ENCODE data around the gene CCDC148. TPM values are rescaled to one million over a fixed set of nuclear protein-coding genes. Genes with fewer than 3 reads are reported as not detected.

CCDC148 gene
- total RNA-seq (2014; rRNA removed; shearing (Covaris generic); ENCODE audit: low replicate concordance) = not detected in 2 replicates

DNA sequence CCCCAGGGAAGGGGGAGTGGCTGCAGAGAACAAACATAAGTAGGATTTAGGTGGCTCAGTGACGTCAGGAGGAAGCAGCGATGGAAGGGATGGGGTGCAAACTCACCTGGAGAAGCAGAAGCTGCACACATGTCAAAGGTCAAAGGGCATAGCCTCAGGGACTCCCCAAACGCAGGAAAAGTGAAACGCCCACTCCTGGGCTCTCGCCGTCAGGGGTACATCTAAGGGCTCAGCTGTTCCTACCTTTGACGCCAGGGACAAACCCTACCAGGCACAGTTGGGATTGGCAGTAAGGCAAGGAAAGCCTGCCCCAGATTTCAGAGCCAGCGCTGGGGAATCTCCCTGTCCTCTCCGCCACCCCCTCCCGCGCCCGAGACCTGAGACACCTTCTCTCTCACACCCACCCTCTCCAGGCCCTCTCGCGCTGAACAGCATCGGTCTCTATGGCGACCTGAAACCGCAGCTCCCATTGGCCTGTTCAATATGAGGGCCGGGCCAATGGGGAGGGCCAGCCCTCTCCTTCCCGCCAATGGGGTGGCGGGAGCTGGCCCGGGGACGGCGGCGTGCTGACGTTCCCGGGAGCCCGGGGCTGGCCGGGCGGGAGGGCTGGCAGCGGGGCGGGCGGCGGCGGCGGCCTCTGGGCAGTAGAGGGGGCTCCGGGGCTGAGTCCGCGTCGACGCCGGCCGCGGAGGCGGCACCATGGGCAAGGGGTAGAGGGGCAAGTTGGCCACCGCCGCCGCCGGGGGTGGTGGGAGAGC lies at the start of gene CCDC148, which contains the start of gene PKP4:
Gene CCDC148, minus strand, starts transcription at position 445 of the 758 bp plus-strand sequence. Its CDS starts 314 bp downstream, at position 131.
Gene PKP4, plus strand, starts transcription at position 644 of the 758 bp plus-strand sequence. CDS start 76,233 bp downstream, outside the sequence.
- Histone ChIP-seq H3K9me2 (replicated peaks; ENCODE audit: insufficient read depth, low read length) (no peaks in the 10 kb centered on the region), H2AFZ (ENCODE audit: low read length) (no peak within 1 kb of the TSS), H3K9ac (ENCODE audit: low read length) (no peak within 1 kb of the TSS), H3K4me1 (ENCODE audit: low read length) (no peaks in the 10 kb centered on the region), H3K27ac (ENCODE audit: low read length) (no peak within 1 kb of the TSS), H3K36me3 (ENCODE audit: insufficient read depth, low read length) (no peaks in the 10 kb centered on the region), H3K4me3 (ENCODE audit: low read length) (no peak within 1 kb of the TSS), H4K20me1 (ENCODE audit: insufficient read depth, low read depth, low read length) (no peaks in the 10 kb centered on the region), H3K79me2 (ENCODE audit: low read length) (no peaks in the 10 kb centered on the region), H3K4me2 (ENCODE audit: low read depth, low read length, poor library complexity, severe bottlenecking) (no peak within 1 kb of the TSS), H3K9me3 (ENCODE audit: low read length) (no peaks in the 10 kb centered on the region; the same call in 1 of the 2 replicates), H3K27me3 (ENCODE audit: low read length) (no peaks in the 10 kb centered on the region)
- DNase-seq = no peak

- Histone ChIP-seq H3K9ac (ENCODE audit: low read length) (no peak overlapping the region), H3K27me3 (ENCODE audit: low read length) (no peaks in the 10 kb centered on the region), H3K79me2 (ENCODE audit: low read length) (no peaks in the 10 kb centered on the region)
These were observed 48.9 kb upstream of the CCDC148 start for GRCh38 chr2:158505448-158505934.

GRCh38 chr2:158504088-158504487 lies 47.5 kb upstream of the CCDC148 start:
- Histone ChIP-seq H2AFZ (ENCODE audit: low read length) (no peak overlapping the region), H3K4me2 (ENCODE audit: low read depth, low read length, poor library complexity, severe bottlenecking) (no peak overlapping the region), H3K9me2 (replicated peaks; ENCODE audit: insufficient read depth, low read length) (no peaks in the 10 kb centered on the region), H3K36me3 (ENCODE audit: insufficient read depth, low read length) (no peaks in the 10 kb centered on the region), H3K27ac (ENCODE audit: low read length) (no peak overlapping the region), H3K9ac (ENCODE audit: low read length) (no peak overlapping the region), H4K20me1 (ENCODE audit: insufficient read depth, low read depth, low read length) (no peaks in the 10 kb centered on the region), H3K79me2 (ENCODE audit: low read length) (no peaks in the 10 kb centered on the region), H3K27me3 (ENCODE audit: low read length) (no peaks in the 10 kb centered on the region), H3K9me3 (ENCODE audit: low read length) (no peaks in the 10 kb centered on the region), H3K4me1 (ENCODE audit: low read length) (no peaks in the 10 kb centered on the region), H3K4me3 (ENCODE audit: low read length) (no peak overlapping the region)
- DNase-seq = no peak

More at GRCh38 chr2:158505448-158505934, 48.9 kb upstream of the CCDC148 start:
- Histone ChIP-seq H3K9me3 (ENCODE audit: low read length) (no peaks in the 10 kb centered on the region), H2AFZ (ENCODE audit: low read length) (no peak overlapping the region), H3K4me1 (ENCODE audit: low read length) (no peaks in the 10 kb centered on the region), H3K36me3 (ENCODE audit: insufficient read depth, low read length) (no peaks in the 10 kb centered on the region), H3K27ac (ENCODE audit: low read length) (no peak overlapping the region), H3K9me2 (replicated peaks; ENCODE audit: insufficient read depth, low read length) (no peaks in the 10 kb centered on the region), H3K4me2 (ENCODE audit: low read depth, low read length, poor library complexity, severe bottlenecking) (no peak overlapping the region), H3K4me3 (ENCODE audit: low read length) (no peak overlapping the region), H4K20me1 (ENCODE audit: insufficient read depth, low read depth, low read length) (no peaks in the 10 kb centered on the region)
- no peak for DNase-seq

GRCh38 chr2:158502974-158503373 lies 46.4 kb upstream of the CCDC148 start:
- H3K79me2 ChIP-seq (ENCODE audit: low read length) = no peaks in the 10 kb centered on the region
- H3K27me3 ChIP-seq (ENCODE audit: low read length) = no peaks in the 10 kb centered on the region
- H3K9me3 ChIP-seq (ENCODE audit: low read length) = no peaks in the 10 kb centered on the region
- H3K27ac ChIP-seq (ENCODE audit: low read length) = no peak overlapping the region
- H3K4me1 ChIP-seq (ENCODE audit: low read length) = no peaks in the 10 kb centered on the region
- no peaks in the 10 kb centered on the region for H3K36me3 ChIP-seq (ENCODE audit: insufficient read depth, low read length)
- H3K9ac ChIP-seq (ENCODE audit: low read length) = no peak overlapping the region
- no peak overlapping the region for H2AFZ ChIP-seq (ENCODE audit: low read length)
- DNase-seq = no peak
- H3K9me2 ChIP-seq (replicated peaks; ENCODE audit: insufficient read depth, low read length) = no peaks in the 10 kb centered on the region
- H4K20me1 ChIP-seq (ENCODE audit: insufficient read depth, low read depth, low read length) = no peaks in the 10 kb centered on the region
- H3K4me3 ChIP-seq (ENCODE audit: low read length) = no peak overlapping the region
- H3K4me2 ChIP-seq (ENCODE audit: low read depth, low read length, poor library complexity, severe bottlenecking) = no peak overlapping the region

GRCh38 chr2:158501301-158501700 lies 44.7 kb upstream of the CCDC148 start:
- H3K27me3 ChIP-seq (ENCODE audit: low read length) = no peaks in the 10 kb centered on the region
- H3K36me3 ChIP-seq (ENCODE audit: insufficient read depth, low read length) = no peaks in the 10 kb centered on the region
- no peak overlapping the region for H2AFZ ChIP-seq (ENCODE audit: low read length)
- no peaks in the 10 kb centered on the region for H4K20me1 ChIP-seq (ENCODE audit: insufficient read depth, low read depth, low read length)
- DNase-seq = no peak
- no peak overlapping the region for H3K9ac ChIP-seq (ENCODE audit: low read length)
- no peaks in the 10 kb centered on the region for H3K9me2 ChIP-seq (replicated peaks; ENCODE audit: insufficient read depth, low read length)
- H3K4me2 ChIP-seq (ENCODE audit: low read depth, low read length, poor library complexity, severe bottlenecking) = no peak overlapping the region
- H3K27ac ChIP-seq (ENCODE audit: low read length) = no peak overlapping the region
- H3K4me1 ChIP-seq (ENCODE audit: low read length) = no peaks in the 10 kb centered on the region
- no peak overlapping the region for H3K4me3 ChIP-seq (ENCODE audit: low read length)
- no peaks in the 10 kb centered on the region for H3K9me3 ChIP-seq (ENCODE audit: low read length)
- no peaks in the 10 kb centered on the region for H3K79me2 ChIP-seq (ENCODE audit: low read length)

- no peaks in the 10 kb centered on the region for H4K20me1 ChIP-seq (ENCODE audit: insufficient read depth, low read depth, low read length)
- H3K4me3 ChIP-seq (ENCODE audit: low read length) = no peak overlapping the region
- DNase-seq = no peak
- H3K9me2 ChIP-seq (replicated peaks; ENCODE audit: insufficient read depth, low read length) = no peaks in the 10 kb centered on the region
- no peaks in the 10 kb centered on the region for H3K27me3 ChIP-seq (ENCODE audit: low read length)
- no peak overlapping the region for H3K9ac ChIP-seq (ENCODE audit: low read length)
- H2AFZ ChIP-seq (ENCODE audit: low read length) = no peak overlapping the region
- H3K36me3 ChIP-seq (ENCODE audit: insufficient read depth, low read length) = no peaks in the 10 kb centered on the region
- H3K4me1 ChIP-seq (ENCODE audit: low read length) = no peaks in the 10 kb centered on the region
- H3K9me3 ChIP-seq (ENCODE audit: low read length) = no peaks in the 10 kb centered on the region
- H3K4me2 ChIP-seq (ENCODE audit: low read depth, low read length, poor library complexity, severe bottlenecking) = no peak overlapping the region
- no peak overlapping the region for H3K27ac ChIP-seq (ENCODE audit: low read length)
- no peaks in the 10 kb centered on the region for H3K79me2 ChIP-seq (ENCODE audit: low read length)
These were observed 43.8 kb upstream of the CCDC148 start for GRCh38 chr2:158500333-158500732.

- Histone ChIP-seq H3K79me2 (ENCODE audit: low read length) (no peaks in the 10 kb centered on the region), H3K27ac (ENCODE audit: low read length) (no peak overlapping the region), H3K9me2 (replicated peaks; ENCODE audit: insufficient read depth, low read length) (no peaks in the 10 kb centered on the region), H3K9ac (ENCODE audit: low read length) (no peak overlapping the region), H2AFZ (ENCODE audit: low read length) (no peak overlapping the region), H3K36me3 (ENCODE audit: insufficient read depth, low read length) (no peaks in the 10 kb centered on the region), H3K27me3 (ENCODE audit: low read length) (no peaks in the 10 kb centered on the region), H3K4me1 (ENCODE audit: low read length) (no peaks in the 10 kb centered on the region), H3K4me2 (ENCODE audit: low read depth, low read length, poor library complexity, severe bottlenecking) (no peak overlapping the region), H3K4me3 (ENCODE audit: low read length) (no peak overlapping the region), H3K9me3 (ENCODE audit: low read length) (no peaks in the 10 kb centered on the region), H4K20me1 (ENCODE audit: insufficient read depth, low read depth, low read length) (no peaks in the 10 kb centered on the region)
- no peak for DNase-seq
These were observed 42.8 kb upstream of the CCDC148 start for GRCh38 chr2:158499383-158499782.

GRCh38 chr2:158498749-158499136 lies 42.2 kb upstream of the CCDC148 start:
- no peaks in the 10 kb centered on the region for H3K79me2 ChIP-seq (ENCODE audit: low read length)
- no peak for DNase-seq

More at GRCh38 chr2:158498749-158499136, 42.2 kb upstream of the CCDC148 start:
- Histone ChIP-seq H3K9ac (ENCODE audit: low read length) (no peak overlapping the region), H4K20me1 (ENCODE audit: insufficient read depth, low read depth, low read length) (no peaks in the 10 kb centered on the region), H3K9me3 (ENCODE audit: low read length) (no peaks in the 10 kb centered on the region), H3K4me1 (ENCODE audit: low read length) (no peaks in the 10 kb centered on the region), H3K27ac (ENCODE audit: low read length) (no peak overlapping the region), H3K4me3 (ENCODE audit: low read length) (no peak overlapping the region), H2AFZ (ENCODE audit: low read length) (no peak overlapping the region), H3K4me2 (ENCODE audit: low read depth, low read length, poor library complexity, severe bottlenecking) (no peak overlapping the region), H3K36me3 (ENCODE audit: insufficient read depth, low read length) (no peaks in the 10 kb centered on the region), H3K27me3 (ENCODE audit: low read length) (no peaks in the 10 kb centered on the region), H3K9me2 (replicated peaks; ENCODE audit: insufficient read depth, low read length) (no peaks in the 10 kb centered on the region)
